Measurements from ENCODE around the gene GUCY1A1. TPM values are rescaled to one million over a fixed set of nuclear protein-coding genes. Genes with fewer than 3 reads are reported as not detected.
A peak's percentile ranks its signal among the peaks of the same experiment; 100 is the strongest.

The GUCY1A1 gene
- total and polyA plus RNA-seq, 2 of the 4 experiments (the other 2 are of a cell fraction), result 0.19 to 0.54 TPM

GRCh38 chr4:155624478-155624877 lies 42.2 kb upstream of the GUCY1A1 start:
- dilution Hi-C loops (cut with HindIII; ENCODE audit: low sequenced_read_pairs, unreplicated experiment), result no loop called here
- H3K79me1 ChIP-seq (ENCODE audit: low read depth in 1 of 2, low read length in 2 of 2), result no peaks in the 10 kb centered on the region
- no TSS peak for BruUV-seq (replicated peaks)

More at GRCh38 chr4:155624478-155624877, 42.2 kb upstream of the GUCY1A1 start:
- H3K27ac ChIP-seq (ENCODE audit: insufficient read depth, low read length), result no peak overlapping the region
- intact Hi-C loops (cut with micrococcal nuclease) (no loop called here), in situ Hi-C loops (cut with MboI; ENCODE audit: low sequenced_read_pairs) (no loop called here)
- no peak overlapping the region for H3K9ac ChIP-seq (ENCODE audit: low read depth, low read length)
- no peak overlapping the region for H2BK120ac ChIP-seq (ENCODE audit: low read depth, low read length)
- H4K8ac ChIP-seq (ENCODE audit: low read depth in 2 of 2, low read length in 2 of 2), result no peak overlapping the region
- TF ChIP-seq CHD1 (IDR thresholded peaks at IDR 0.05; ENCODE audit: low read depth, low read length) (no peak), SMC3 (IDR thresholded peaks at IDR 0.05; ENCODE audit: low read depth, low read length) (no peak), CEBPB (IDR thresholded peaks at IDR 0.05; ENCODE audit: low read depth, low read length) (no peak), RCOR1 (IDR thresholded peaks at IDR 0.05; ENCODE audit: insufficient replicate concordance, low read length) (no peak), RFX5 (IDR thresholded peaks at IDR 0.05; ENCODE audit: low read depth, low read length) (no peak), BHLHE40 (IDR thresholded peaks at IDR 0.05; ENCODE audit: low read depth, low read length) (no peak), RAD21 (IDR thresholded peaks at IDR 0.05; ENCODE audit: low read length) (no peak), ELK1 (IDR thresholded peaks at IDR 0.05; ENCODE audit: borderline replicate concordance, low read depth, low read length) (no peak), FOS (IDR thresholded peaks at IDR 0.05; ENCODE audit: low read depth, low read length) (no peak), CTCF (conservative IDR thresholded peaks at IDR 0.05; ENCODE audit: low read depth, low read length) (no peak), MXI1 (IDR thresholded peaks at IDR 0.05; ENCODE audit: borderline replicate concordance, low read depth, low read length) (no peak)
- H3K56ac ChIP-seq (ENCODE audit: extremely low read depth, insufficient read depth, low read length), result no peak overlapping the region
- ATAC-seq (ENCODE audit: low read depth) (no peak), DNase-seq (no peak)
- no peaks in the 10 kb centered on the region for H3K9me3 ChIP-seq (ENCODE audit: control insufficient read depth, insufficient read depth, low read length)
- H2BK20ac ChIP-seq (ENCODE audit: low read depth, low read length), result no peak overlapping the region
- H3K4me3 ChIP-seq (ENCODE audit: insufficient read depth, low read depth, low read length), result no peak overlapping the region
- no peak overlapping the region for H3K23ac ChIP-seq (ENCODE audit: low read depth, low read length)
- no peak overlapping the region for H2AK5ac ChIP-seq (ENCODE audit: low read depth, low read length)
- POLR2A ChIA-PET (ENCODE audit: unreplicated experiment), result no interaction called here
- peaks cover 12% of the 10 kb centered on the region for H3K4me1 ChIP-seq (ENCODE audit: control insufficient read depth, insufficient read depth, low read length)
- CTCF ChIA-PET, result no interaction called here
- H4K91ac ChIP-seq (ENCODE audit: insufficient read depth, low read depth, low read length), result no peak overlapping the region
- no peaks in the 10 kb centered on the region for H3K36me3 ChIP-seq (ENCODE audit: control insufficient read depth, insufficient read depth, low read length)
- 0 out of 2 replicates have a peak overlapping the region, but pooled peaks have one; percentile 48 for H3K18ac ChIP-seq (ENCODE audit: low read depth, low read length)
- no peak overlapping the region for H2AFZ ChIP-seq (replicated peaks; ENCODE audit: low read length, poor library complexity)
- H3K27me3 ChIP-seq (ENCODE audit: control insufficient read depth, insufficient read depth, low read length), result no peaks in the 10 kb centered on the region
- no peak overlapping the region; the same call in 1 of the 2 replicates for H4K5ac ChIP-seq (ENCODE audit: low read depth, low read length)
- no peak overlapping the region for H2AK9ac ChIP-seq (replicated peaks; ENCODE audit: low read depth, low read length, poor library complexity)
- no peak overlapping the region for H2BK15ac ChIP-seq (ENCODE audit: low read depth, low read length)
- no peak overlapping the region for H3K4ac ChIP-seq (ENCODE audit: low read depth, low read length)
- H4K20me1 ChIP-seq (ENCODE audit: insufficient read depth, low read length), result no peaks in the 10 kb centered on the region
- H3K4me2 ChIP-seq (ENCODE audit: low read depth, low read length), result no peak overlapping the region
- no peak overlapping the region for H3K14ac ChIP-seq (replicated peaks; ENCODE audit: low read depth, low read length)
- H2BK5ac ChIP-seq (ENCODE audit: low read depth, low read length, poor library complexity, severe bottlenecking), result no peak overlapping the region
- H3K9me1 ChIP-seq (ENCODE audit: insufficient read depth, low read length), result 0 out of 2 replicates have a peak, but pooled peaks cover 4% of the 10 kb centered on the region
